Smooth muscle cell (in vitro differentiated cells): ENCODE data around the gene CALML3. TPM values are rescaled to one million over a fixed set of nuclear protein-coding genes. Genes with fewer than 3 reads are reported as not detected.

ENCODE experiments used
- DNase-seq: peaks from one replicate; lab custom pipeline; 2025; ENCODE audit not compliant: unreplicated experiment; lab: John Stamatoyannopoulos, UW
- H2AFZ ChIP-seq: fragments of 200-600 bp; sonication (generic); 2 replicates; pipeline ENCODE4 v1.6.0; 2016; ENCODE audit warnings: antibody characterized with exemption, low read depth, mild to moderate bottlenecking
- H3F3A ChIP-seq: fragments of 200-600 bp; sonication (generic); 2 replicates; pipeline ENCODE4 v1.6.0; 2017; ENCODE audit warnings: antibody characterized with exemption, low read depth
- H3K27ac ChIP-seq: fragments of 200-600 bp; sonication (generic); 2 replicates; pipeline ENCODE4 v1.5.1; 2016; ENCODE audit warnings: low read depth, mild to moderate bottlenecking
- H3K27me3 ChIP-seq: fragments of 200-600 bp; sonication (generic); 2 replicates; pipeline ENCODE4 v1.6.1; 2016; ENCODE audit warnings: low read depth, mild to moderate bottlenecking
- H3K36me3 ChIP-seq: fragments of 200-600 bp; sonication (generic); 2 replicates; pipeline ENCODE4 v1.5.1; 2016; ENCODE audit warnings: low read depth
- H3K4me1 ChIP-seq: fragments of 200-600 bp; sonication (generic); 2 replicates; pipeline ENCODE4 v1.5.1; 2016; ENCODE audit warnings: low read depth
- H3K4me2 ChIP-seq: fragments of 200-600 bp; sonication (generic); 2 replicates; pipeline ENCODE4 v1.6.0; 2016; ENCODE audit warnings: mild to moderate bottlenecking
- H3K4me3 ChIP-seq: fragments of 200-600 bp; sonication (generic); 2 replicates; pipeline ENCODE4 v1.5.1; 2016; ENCODE audit warnings: mild to moderate bottlenecking
- H3K79me2 ChIP-seq: fragments of 200-600 bp; sonication (generic); 2 replicates; pipeline ENCODE4 v1.6.0; 2016; ENCODE audit warnings: low read depth, mild to moderate bottlenecking
- H3K9ac ChIP-seq: fragments of 200-600 bp; sonication (generic); 2 replicates; pipeline ENCODE4 v1.6.0; 2016; ENCODE audit warnings: low read depth
- H3K9me3 ChIP-seq: fragments of 200-600 bp; sonication (generic); replicated peaks from 2 replicates; pipeline ENCODE4 v1.5.1; 2016; ENCODE audit warnings: low read depth
- H4K20me1 ChIP-seq: fragments of 200-600 bp; sonication (generic); 2 replicates; pipeline ENCODE4 v1.6.0; 2016; ENCODE audit warnings: low read depth
- WGBS: methylation state at CpG from one replicate; pipeline ENCODE4 v1.1.7; 2016; ENCODE audit warnings: low lambda C conversion rate; 5-methylcytosine and 5-hydroxymethylcytosine counted together
- polyA plus RNA-seq: library from polyadenylated mRNA; unstranded; fragments of >200 nt; fragmentation: Nextera tagmentation; extraction: Ambion mirVana; gene quantifications from 2 replicates; pipeline ENCODE4 v1.2.1, GENCODE V29; 2016
- total RNA-seq: library from RNA; depleted of rRNA; stranded (reverse); fragments of >200 nt; gene quantifications from 2 replicates; pipeline ENCODE4 v1.2.3, GENCODE V29; 2014
- TF ChIP-seq, protein P1 (sequence below): fragments of 200-600 bp; sonication (generic); IDR thresholded peaks from 2 replicates; pipeline ENCODE4 v1.5.1; 2017; ENCODE audit warnings: borderline replicate concordance, mild to moderate bottlenecking, antibody characterized with exemption; ENCODE audit not compliant: insufficient read depth, poor library complexity, severe bottlenecking

Gene CALML3
- total and polyA plus RNA-seq, 2 experiments from 2014 or later, result 0.49 TPM; not detected in 1

DNA sequence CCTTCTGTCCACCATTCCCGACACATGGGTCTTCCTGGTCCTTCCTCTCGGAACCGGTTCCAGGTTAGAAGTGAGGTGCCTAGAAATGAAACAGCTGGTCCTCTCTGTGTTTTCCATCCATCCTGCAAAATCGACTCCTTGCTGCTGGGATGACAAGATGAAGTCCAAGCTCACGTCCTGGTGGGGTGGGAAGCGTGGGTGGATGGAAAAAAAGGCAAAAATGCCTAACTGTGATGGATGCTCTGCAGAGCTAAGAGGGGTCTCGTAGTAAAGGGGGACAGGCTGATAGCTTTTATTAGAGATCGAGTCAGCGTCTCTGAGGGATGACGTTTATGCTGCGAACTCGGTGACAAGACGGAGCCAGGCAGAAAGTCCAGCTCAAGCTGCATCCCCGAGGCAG, 39.5 kb upstream of the CALML3 start:
- no peak overlapping the region for H3K9ac ChIP-seq
- no peaks in the 10 kb centered on the region for H3K36me3 ChIP-seq
- no peak for DNase-seq
- H3K4me3 ChIP-seq, result no peak overlapping the region
- H3K27me3 ChIP-seq, result no peaks in the 10 kb centered on the region
- H3K9me3 ChIP-seq, result no peaks in the 10 kb centered on the region
- no peak overlapping the region for H3K4me2 ChIP-seq
- WGBS, result 76% methylated on average over 14 of the region's 14 CpGs
- H2AFZ ChIP-seq, result no peak overlapping the region
- TF ChIP-seq, protein P1, sequence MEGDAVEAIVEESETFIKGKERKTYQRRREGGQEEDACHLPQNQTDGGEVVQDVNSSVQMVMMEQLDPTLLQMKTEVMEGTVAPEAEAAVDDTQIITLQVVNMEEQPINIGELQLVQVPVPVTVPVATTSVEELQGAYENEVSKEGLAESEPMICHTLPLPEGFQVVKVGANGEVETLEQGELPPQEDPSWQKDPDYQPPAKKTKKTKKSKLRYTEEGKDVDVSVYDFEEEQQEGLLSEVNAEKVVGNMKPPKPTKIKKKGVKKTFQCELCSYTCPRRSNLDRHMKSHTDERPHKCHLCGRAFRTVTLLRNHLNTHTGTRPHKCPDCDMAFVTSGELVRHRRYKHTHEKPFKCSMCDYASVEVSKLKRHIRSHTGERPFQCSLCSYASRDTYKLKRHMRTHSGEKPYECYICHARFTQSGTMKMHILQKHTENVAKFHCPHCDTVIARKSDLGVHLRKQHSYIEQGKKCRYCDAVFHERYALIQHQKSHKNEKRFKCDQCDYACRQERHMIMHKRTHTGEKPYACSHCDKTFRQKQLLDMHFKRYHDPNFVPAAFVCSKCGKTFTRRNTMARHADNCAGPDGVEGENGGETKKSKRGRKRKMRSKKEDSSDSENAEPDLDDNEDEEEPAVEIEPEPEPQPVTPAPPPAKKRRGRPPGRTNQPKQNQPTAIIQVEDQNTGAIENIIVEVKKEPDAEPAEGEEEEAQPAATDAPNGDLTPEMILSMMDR, result no peak
- no peaks in the 10 kb centered on the region for H3K4me1 ChIP-seq
- no peaks in the 10 kb centered on the region for H3K79me2 ChIP-seq
- no peaks in the 10 kb centered on the region for H3F3A ChIP-seq
- no peaks in the 10 kb centered on the region for H4K20me1 ChIP-seq
- H3K27ac ChIP-seq, result no peak overlapping the region

DNA sequence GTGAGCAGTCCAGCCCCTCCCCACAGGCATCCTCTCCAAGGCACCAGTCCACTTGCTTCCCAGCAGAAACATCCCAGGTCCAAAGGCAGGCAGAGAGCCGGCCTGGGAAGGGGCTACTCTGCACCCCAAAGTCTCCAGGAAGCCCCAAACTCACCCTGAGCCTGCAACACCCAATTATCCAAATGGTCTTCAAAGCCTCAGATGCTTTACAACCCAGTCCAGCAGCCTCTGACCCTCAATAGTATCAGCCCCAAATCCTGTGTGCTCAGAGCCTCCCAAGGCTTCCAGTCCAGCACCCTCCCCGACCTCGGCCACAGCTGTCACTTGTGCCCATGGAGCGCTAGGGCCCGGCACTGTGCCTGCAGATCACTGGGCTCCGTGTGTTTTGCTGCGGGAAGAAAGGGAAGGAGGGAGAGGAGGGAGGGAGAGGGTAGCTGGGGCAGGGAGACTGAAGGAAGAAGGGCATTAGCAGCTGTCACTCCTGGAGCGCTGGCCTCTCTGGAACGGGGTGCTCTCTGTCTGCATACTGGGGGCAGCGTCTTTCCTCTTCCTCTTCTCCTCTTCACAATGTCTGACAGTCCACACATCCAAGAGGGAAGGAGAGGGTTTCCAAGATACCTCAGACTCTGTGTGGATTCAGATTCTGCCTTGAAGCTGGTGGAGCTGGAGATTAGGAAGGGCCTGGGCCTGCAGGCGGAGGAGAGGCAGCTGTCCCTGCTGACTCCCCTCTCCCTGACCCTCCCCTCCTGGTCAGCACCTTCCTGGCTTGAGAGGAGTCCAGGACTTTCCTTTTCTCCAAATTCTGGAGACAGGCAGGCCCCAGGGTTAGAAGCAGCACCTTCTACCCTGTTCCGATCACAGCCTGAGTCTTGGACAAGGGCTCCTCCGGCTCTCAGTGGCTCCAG, 38.6 kb upstream of the CALML3 start:
- TF ChIP-seq, protein P1, result no peak
- Histone ChIP-seq H3K9me3 (no peaks in the 10 kb centered on the region), H3K9ac (no peak overlapping the region), H3K36me3 (no peaks in the 10 kb centered on the region), H3K4me1 (no peaks in the 10 kb centered on the region), H3K4me3 (no peak overlapping the region), H2AFZ (no peak overlapping the region), H3K27me3 (no peaks in the 10 kb centered on the region), H3K79me2 (no peaks in the 10 kb centered on the region), H3K4me2 (no peak overlapping the region), H4K20me1 (no peaks in the 10 kb centered on the region), H3F3A (no peaks in the 10 kb centered on the region), H3K27ac (no peak overlapping the region)
- DNase-seq, result no peak
- WGBS, result 66% methylated on average over 13 of the region's 13 CpGs

DNA sequence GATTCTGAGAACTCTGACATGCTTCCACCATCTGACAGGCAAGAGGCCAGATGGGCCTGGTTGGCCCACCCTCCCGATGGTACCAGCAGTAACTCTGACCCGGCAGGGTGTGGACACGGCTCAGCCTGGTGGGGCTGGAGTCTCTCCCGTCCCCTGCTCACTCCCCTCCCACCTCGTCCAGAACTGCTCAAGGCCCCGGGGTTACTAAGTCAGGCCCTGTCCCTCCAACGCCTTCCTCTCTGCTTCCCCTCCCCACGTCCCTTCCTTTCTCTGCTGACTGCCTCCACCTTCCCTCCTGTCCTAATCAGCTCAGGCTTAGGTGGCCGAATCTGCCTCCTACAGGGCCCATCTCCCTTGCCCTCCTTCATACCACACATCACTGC, 37.9 kb upstream of the CALML3 start:
- no peaks in the 10 kb centered on the region for H3K4me1 ChIP-seq
- no peaks in the 10 kb centered on the region for H3K9me3 ChIP-seq
- H3K4me2 ChIP-seq, result no peak overlapping the region
- H3K4me3 ChIP-seq, result no peak overlapping the region
- TF ChIP-seq, protein P1, result no peak
- no peaks in the 10 kb centered on the region for H4K20me1 ChIP-seq
- H2AFZ ChIP-seq, result no peak overlapping the region
- H3F3A ChIP-seq, result no peaks in the 10 kb centered on the region
- WGBS, result 78% methylated on average over 7 of the region's 9 CpGs
- no peaks in the 10 kb centered on the region for H3K79me2 ChIP-seq
- H3K27ac ChIP-seq, result no peak overlapping the region
- no peaks in the 10 kb centered on the region for H3K27me3 ChIP-seq
- no peak overlapping the region for H3K9ac ChIP-seq
- no peak for DNase-seq
- H3K36me3 ChIP-seq, result no peaks in the 10 kb centered on the region
